Peyer's patch (tissue), 4 donors: ENCODE results near the gene STPG3. TPM values are rescaled to one million over a fixed set of nuclear protein-coding genes. Genes with fewer than 3 reads are reported as not detected.

ENCODE experiments used
- DNase-seq, 3 donors: peaks; one replicate each; pipeline ENCODE4 v3.0.0-alpha.2; 2017 to 2019
- H3K27ac ChIP-seq, 4 donors: fragments of 200-600 bp; sonication (generic); one replicate each; pipeline ENCODE4 v1.5.1; 2016 to 2019
- H3K27me3 ChIP-seq, 2 donors: fragments of 200-600 bp; sonication (generic); one replicate each; pipeline ENCODE4 v1.5.1; 2019
- H3K36me3 ChIP-seq, 3 donors: fragments of 200-600 bp; sonication (generic); one replicate each; pipeline ENCODE4 v1.5.1; 2016 to 2019
- H3K4me1 ChIP-seq, 4 donors: fragments of 200-600 bp; sonication (generic); one replicate each; pipeline ENCODE4 v1.5.1; 2016 to 2019
- H3K4me3 ChIP-seq, 4 donors: fragments of 200-600 bp; sonication (generic); 1 replicate in 3 of 4; 2 replicates in 1 of 4; pipeline ENCODE4 v1.5.1; 2016 to 2019; ENCODE audit warnings: mild to moderate bottlenecking in 1 of 4
- H3K9me3 ChIP-seq, 4 donors: fragments of 200-600 bp; sonication (generic); one replicate each; pipeline ENCODE4 v1.5.1; 2016 to 2019; ENCODE audit warnings: mild to moderate bottlenecking in 1 of 4
- CTCF ChIP-seq, 6 experiments: fragments of 450-650 bp in 4 of 6; fragments of 200-600 bp in 2 of 6; sonication (generic) in 1 of 6; IDR thresholded peaks; one replicate each; pipeline ENCODE4 v1.5.1; 2017 to 2019; ENCODE audit warnings: antibody characterized with exemption in 6 of 6, mild to moderate bottlenecking in 3 of 6, moderate library complexity in 1 of 6
- POLR2A ChIP-seq, 2 donors: fragments of 450-650 bp; IDR thresholded peaks; one replicate each; pipeline ENCODE4 v1.5.1; 2017; ENCODE audit warnings: antibody characterized with exemption in 2 of 2, mild to moderate bottlenecking in 2 of 2, moderate library complexity in 2 of 2
- total RNA-seq, 4 donors: library from RNA; depleted of rRNA; stranded (reverse); fragments of >200 nt; gene quantifications; one replicate each; pipeline ENCODE4 v1.1.0, GENCODE V29; 2016

The STPG3 gene
- total RNA-seq, 4 donors from 2014 or later = not detected

- DNase-seq = peak; percentile 97 to 99 (median 97)
- no peaks in the 10 kb centered on the region for H3K36me3 ChIP-seq
- peak overlapping the region; percentile 62 to 84 (median 72) for H3K4me3 ChIP-seq
- H3K4me1 ChIP-seq = peaks cover 8 to 45% (median 18%) of the 10 kb centered on the region in 4 donors
- peak overlapping the region; percentile 85 to 93 (median 90) for H3K27ac ChIP-seq
- no peaks in the 10 kb centered on the region for H3K9me3 ChIP-seq
- no peak for TF ChIP-seq CTCF (IDR thresholded peaks at IDR 0.05)
- peak; percentile 22 to 71 for TF ChIP-seq POLR2A (IDR thresholded peaks at IDR 0.05)
- H3K27me3 ChIP-seq = no peaks in the 10 kb centered on the region
Observed at GRCh38 chr9:137223078-137223970, 27.8 kb upstream of the STPG3 start.

- H3K36me3 ChIP-seq = no peaks in the 10 kb centered on the region
- H3K4me1 ChIP-seq = peaks cover 8 to 54% (median 19%) of the 10 kb centered on the region in 4 donors
- no peaks in the 10 kb centered on the region for H3K27me3 ChIP-seq
- TF ChIP-seq CTCF (IDR thresholded peaks at IDR 0.05) (no peak), POLR2A (IDR thresholded peaks at IDR 0.05) (no peak)
- no peaks in the 10 kb centered on the region for H3K9me3 ChIP-seq
- peak within 1 kb of the TSS; percentile 62 to 84 (median 72) for H3K4me3 ChIP-seq
- H3K27ac ChIP-seq = peak within 1 kb of the TSS; percentile 85 to 93 (median 90)
- peak in 2 of 3 donors; percentile 68 to 70 for DNase-seq
Observed at GRCh38 chr9:137224830-137225694, 26.0 kb upstream of the STPG3 start, which contains the start of gene CYSRT1. TSS of gene CYSRT1 (plus strand) at chr9:137225174. CDS start at chr9:137225622, 448 bp downstream.

GRCh38 chr9:137225699-137226331, 25.3 kb upstream of the STPG3 start:
- no peaks in the 10 kb centered on the region for H3K36me3 ChIP-seq
- DNase-seq = peak in 1 of 3 donors; percentile 46
- no peak overlapping the region for H3K4me3 ChIP-seq
- H3K4me1 ChIP-seq = peaks cover 8 to 62% (median 19%) of the 10 kb centered on the region in 4 donors
- no peak for TF ChIP-seq POLR2A (IDR thresholded peaks at IDR 0.05)
- TF ChIP-seq CTCF (IDR thresholded peaks at IDR 0.05) = no peak
- H3K9me3 ChIP-seq = no peaks in the 10 kb centered on the region
- no peaks in the 10 kb centered on the region for H3K27me3 ChIP-seq
- no peak overlapping the region for H3K27ac ChIP-seq

- DNase-seq = no peak
- TF ChIP-seq CTCF (IDR thresholded peaks at IDR 0.05) = no peak
- TF ChIP-seq POLR2A (IDR thresholded peaks at IDR 0.05) = no peak
- no peak overlapping the region for H3K4me3 ChIP-seq
- H3K4me1 ChIP-seq = peaks cover 8 to 64% (median 18%) of the 10 kb centered on the region in 4 donors
- H3K9me3 ChIP-seq = no peaks in the 10 kb centered on the region
- H3K27me3 ChIP-seq = no peaks in the 10 kb centered on the region
- no peaks in the 10 kb centered on the region for H3K36me3 ChIP-seq
- peak overlapping the region in 1 of 4 donors; percentile 40 for H3K27ac ChIP-seq
Observed at GRCh38 chr9:137226338-137227053, 24.6 kb upstream of the STPG3 start.
